HG03135 (cell line): ENCODE results near the gene MRPS15.

Source experiments
- ATAC-seq: cut with Tn5 transposase; IDR thresholded peaks from one replicate; pipeline ENCODE4 v1.9.1; 2021; ENCODE audit warnings: mild to moderate bottlenecking, moderate library complexity; ENCODE audit not compliant: unreplicated experiment

MRPS15 gene

DNA sequence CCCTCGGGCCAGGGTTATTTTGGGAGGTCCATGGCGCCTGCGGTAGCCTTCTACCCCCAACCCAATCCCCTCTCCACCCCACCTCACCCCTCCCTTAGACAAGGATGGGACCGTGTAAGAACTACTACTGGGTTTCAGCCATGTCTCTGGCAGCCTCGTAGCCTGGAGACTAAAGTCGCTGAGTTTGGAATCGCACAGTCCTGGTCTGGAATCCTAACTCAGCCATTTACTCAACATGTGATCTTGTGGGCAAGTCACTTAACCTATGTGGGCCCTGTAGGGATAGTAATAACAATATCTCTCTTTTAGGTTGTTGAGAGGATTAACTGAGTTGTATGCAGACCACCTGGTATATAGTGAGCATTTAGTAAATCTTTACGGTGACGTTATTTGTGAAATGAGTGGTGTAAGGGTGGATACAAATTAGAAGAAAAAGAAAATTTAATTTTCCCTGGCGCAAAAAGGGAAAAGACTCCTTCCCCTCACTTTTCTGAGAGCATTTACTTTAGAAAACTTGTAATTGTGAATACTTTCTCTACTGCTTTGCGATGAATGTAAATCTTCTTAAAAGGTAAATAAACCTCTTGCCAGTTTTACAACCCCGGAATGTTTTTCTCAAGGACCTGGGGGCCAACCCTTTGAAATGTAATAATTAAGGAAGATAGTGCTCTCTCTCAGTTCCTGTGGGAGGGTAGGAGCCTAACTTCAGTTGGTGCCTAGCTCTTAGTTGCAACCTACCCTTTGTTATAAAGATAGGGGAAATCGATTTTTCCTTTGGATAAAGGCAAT lies 615 bp upstream of the MRPS15 start:
- ATAC-seq, result peak; percentile 30

DNA sequence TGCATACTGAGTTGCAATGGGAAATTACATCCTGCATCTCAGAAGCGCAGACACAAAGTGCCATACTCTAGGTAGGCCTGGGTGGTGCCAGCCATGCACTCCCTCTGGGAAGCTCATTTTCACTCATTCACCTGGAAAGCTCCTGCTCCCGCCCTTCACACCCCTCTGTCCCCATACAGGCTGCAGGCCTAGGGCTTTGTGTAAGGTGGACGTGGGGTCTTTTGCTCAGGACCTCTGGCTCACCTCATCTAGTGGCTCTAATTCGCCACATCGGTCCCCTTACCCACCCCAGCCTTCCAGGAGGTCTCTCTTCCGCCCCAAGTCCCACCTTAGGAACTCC lies 751 bp downstream of the MRPS15 start:
- ATAC-seq, result no peak

DNA sequence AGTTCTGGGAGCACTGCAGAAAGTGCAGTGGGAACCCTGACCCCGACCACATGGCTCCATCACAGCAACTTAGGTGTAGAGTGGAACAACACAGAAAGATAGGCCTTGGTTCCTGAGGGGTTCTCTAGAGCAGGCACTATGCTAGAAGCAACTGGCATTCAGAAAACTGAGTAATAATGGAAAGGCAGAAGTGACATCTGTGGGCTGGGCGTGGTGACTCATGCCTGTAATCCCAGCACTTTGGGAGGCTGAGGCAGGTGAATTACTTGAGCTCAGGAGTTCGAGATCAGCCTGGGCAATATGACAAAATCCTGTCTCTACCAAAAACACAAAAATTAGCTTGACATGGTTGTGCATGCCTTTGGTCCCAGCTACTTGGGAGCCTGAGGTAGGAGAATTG lies 5.3 kb downstream of the MRPS15 start:
- ATAC-seq, result no peak

DNA sequence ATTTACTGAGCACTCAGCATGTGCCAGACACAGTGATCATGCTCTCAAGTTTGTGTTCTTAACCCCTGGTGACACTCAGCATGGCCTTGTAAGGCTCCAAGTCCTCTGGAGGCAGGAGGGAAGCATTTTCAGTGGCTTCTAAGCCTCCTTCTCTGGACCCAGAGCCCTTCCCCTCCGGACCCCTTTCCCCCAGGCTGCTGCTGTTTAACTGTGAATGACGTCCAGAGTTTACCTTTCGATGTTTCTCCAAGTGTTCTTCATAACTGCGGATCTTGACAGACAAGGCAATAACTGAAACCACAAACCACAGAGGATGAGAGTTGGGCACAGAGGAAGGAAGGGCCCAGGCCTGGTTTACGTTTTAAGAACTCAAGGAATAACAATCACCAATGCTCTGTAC lies 6.5 kb downstream of the MRPS15 start:
- ATAC-seq, result no peak

DNA sequence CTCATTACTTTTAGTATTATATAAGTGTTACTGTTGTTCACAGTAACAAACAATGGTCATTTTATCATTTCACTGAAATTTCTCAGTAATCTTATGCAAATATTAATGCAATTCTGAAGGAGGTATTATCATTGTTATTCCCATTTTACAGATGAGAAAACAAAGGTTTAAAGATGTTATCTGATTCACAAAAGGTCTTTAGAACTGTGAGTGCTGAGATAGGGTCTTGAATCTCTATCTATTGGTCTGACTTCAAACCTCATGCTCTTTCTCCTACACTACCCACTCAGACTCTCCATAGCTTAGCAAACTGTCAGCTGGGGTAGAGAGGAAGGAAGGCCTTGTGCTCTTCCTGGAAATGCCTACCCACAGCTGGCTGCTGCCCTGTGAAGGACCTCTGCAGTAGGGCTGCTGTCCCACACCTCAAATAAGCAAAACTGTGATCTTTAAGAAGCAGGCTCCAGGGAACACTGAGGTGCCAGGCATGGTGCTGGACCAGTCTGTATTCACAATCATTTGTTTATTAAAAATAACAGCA lies 7.7 kb downstream of the MRPS15 start:
- ATAC-seq, result no peak

DNA sequence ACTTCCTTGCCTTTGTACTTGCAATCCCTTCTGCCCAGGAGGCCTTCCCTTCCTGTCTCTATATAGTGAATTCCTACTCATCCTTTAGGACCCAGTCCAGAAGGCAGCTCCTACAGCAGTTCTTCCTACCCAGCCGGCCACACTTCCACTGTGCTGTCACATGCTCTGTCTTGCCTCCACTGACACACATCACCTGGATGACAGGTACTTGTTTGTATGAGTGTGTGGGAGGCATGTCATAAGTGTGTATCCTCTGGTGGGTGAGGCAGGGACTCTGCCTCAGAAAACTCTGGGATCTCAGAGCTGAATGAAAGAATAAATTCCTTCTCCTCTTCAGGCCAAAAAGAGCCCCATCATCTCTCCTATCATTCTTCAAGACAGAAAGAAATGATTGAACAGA lies 8.8 kb downstream of the MRPS15 start:
- no peak for ATAC-seq

DNA sequence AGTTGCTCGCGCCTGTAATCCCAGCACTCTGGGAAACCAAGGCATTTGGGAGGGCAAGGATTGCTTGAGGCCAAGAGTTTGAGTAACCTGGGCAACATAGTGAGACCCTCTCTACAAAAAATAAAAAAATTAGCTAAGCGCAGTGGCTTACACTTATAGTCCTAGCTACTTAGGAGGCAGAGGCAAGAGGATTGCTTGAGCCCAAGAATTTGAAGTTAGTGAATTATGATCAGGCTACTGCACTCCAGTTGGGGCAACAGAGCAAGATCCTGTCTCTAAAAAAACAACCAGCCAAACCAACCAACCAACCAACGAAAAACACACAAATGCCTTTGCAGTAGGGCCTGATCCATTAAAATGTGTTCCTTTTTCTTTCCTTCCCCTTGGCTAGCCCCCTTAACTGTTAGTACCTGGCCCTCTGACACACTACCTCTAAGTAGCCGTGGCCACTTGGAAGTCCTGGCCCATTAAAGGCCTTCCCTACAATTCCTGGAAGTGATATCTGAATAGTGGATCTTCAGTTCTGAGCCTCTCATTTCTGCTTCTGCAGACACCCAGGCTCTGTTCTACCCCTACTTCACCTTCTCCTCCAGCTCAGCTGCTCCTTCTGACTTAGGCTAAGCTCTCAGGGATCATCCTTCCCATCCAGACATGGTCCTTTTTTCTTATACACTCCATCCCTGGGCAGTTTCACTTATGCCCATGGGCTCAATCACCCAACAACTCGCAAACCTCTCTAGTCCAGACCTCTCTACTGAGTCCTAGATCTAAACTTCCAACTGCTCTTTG lies 10.4 kb downstream of the MRPS15 start:
- no peak for ATAC-seq

DNA sequence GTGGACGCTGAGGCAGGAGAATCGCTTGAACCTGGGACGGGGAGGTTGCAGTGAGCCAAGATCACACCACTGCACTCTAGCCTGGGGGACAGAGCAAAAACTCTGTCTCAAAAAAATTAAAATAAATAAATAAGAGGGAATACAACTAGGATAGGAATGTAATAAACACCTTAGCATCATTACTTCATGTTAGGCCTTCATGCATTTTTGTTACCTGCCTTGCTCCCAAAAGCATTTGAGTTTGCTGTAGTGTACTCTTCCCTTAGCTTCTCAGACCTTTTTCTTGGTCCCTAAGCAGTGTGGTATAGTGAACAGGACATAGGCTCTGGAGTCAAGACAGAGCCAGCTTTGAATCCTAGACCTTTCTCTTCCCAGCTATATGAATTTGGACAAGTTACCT lies 11.1 kb downstream of the MRPS15 start:
- ATAC-seq, result no peak

DNA sequence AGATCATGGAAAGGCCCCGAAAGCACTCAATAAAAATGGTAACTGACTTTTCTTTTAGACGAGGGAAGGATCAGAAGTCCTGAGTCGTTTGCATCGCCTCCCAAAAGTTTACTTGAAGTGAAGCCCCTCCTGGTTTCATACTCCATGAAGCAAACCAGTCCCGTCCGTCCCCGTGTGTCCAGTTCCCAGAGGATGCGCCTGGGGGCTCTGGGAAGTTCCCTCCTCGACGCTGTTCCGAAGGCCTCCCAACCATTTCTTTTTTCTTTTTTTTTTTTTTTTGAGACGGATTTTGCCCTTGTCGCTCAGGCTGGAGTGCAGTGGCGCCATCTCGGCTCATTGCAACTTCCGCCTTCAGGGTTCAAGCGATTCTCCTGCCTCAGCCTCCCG lies 13.3 kb downstream of the MRPS15 start:
- ATAC-seq, result no peak

DNA sequence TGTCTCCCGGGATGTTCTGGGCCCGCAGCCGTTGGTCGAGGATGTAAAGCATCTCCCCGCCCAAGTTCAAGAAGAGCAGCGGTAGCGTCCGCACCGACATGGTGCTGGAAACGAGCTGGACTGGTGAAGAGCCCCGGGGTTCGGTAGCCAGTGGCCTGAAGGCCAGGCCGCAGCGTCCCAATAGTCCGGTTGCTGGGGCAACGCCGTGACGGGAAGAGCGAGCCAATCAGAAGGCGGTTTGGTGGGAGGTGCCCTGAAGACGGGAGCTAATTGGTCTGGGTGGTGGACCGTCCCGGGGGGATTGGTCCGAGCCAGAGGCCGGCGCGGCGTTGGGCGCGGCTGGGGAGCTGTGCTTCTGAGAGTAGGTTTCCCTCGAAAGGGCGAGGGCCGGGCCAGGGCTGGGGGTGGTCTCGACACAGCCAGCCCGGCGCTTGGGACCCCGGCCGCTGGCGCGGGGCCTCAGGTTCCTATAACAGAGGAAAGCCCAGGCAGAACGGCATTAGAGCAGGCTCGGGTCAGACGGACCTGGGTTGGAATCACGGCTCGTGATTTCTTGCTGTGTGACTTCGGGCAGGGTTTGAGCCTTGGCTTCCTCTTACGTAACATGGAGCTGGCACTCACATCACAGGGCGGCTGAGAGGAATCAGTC lies 13.8 kb downstream of the MRPS15 start, which contains the start of gene OSCP1:
Gene OSCP1, minus strand, starts transcription at position 182 of the 649 bp plus-strand sequence. Its CDS starts 82 bp downstream, at position 100.
- ATAC-seq, result peak; percentile 97

DNA sequence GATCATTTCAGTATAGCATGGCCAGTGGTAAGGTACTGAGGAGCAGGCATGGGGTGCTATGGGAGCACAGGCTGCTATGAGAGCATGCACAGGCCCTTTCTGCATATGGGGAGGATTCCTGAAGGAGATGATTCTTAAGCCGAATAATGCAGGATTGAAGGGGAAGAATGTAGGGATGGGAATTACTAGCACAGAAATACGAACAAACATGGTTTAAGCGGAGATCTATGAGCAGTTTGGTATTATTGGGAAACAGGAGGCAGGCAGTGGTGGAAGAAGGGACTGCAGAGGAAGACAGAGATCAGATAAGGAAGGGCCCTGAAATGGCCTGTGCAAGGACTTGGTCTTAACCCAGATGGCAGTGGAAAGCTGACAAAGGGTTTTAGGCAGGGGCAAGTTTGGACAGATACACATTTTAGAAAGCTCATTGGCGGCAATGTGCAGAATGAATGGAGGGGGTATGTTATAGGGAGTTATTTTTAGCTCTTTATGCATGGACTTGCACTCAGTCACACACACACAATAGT lies 15.6 kb downstream of the MRPS15 start:
- ATAC-seq, result no peak

DNA sequence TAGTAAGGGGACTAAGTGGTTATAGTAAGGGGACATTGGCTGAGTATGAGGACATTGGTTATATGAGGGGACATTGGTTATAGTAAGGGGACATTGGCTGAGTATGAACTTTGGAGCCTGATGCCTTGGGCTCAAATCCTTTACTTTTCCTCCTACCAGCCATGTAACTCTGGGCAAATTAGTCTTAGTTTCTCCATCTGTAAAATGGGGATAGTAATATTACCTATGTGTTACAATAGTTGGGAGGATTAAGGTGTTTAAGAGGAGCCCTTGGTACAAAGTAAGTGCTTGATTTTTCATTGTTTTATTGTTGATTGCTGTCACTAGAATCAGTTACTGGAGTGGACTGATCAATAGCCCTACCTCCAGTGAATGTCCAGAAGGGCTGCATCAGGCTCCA lies 16.7 kb downstream of the MRPS15 start:
- no peak for ATAC-seq

DNA sequence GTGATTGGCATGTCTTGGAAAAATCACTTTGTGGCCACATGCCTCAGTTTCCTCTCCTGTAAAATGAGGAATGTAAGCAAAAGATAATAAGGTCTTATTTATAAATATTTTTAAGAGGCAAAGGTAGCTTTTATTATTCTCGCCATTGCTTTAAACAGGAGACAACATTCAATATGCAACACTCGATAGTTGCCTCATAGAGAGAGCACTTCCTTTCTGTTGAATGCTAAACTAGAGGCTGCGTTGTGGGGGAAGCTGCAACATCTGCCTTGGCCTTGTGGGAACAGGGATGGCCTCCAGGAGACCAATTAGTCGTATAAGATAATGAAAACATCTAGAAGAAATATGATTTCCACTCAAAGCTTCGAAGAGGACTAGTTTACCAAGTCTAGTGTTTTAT lies 17.4 kb downstream of the MRPS15 start:
- ATAC-seq, result no peak

DNA sequence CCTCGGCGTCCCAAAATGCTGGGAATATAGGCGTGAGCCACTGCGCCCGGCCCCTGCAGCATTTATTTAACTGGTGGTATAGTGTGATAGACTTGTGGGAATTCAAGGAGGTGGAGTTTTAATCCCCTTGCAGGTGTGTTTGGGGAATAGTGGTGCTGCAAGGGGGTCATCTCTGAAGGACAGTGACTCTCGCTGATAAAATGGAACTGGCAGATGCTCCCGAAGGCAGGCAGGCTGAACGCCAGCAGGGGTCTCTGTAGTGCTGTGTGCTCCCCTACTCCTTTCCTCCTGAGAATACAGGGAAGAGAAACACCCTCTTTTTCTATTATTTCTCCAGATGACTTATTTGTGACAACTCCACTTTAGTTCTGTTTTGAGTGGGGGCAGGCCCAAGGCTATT lies 17.9 kb downstream of the MRPS15 start:
- ATAC-seq, result no peak

DNA sequence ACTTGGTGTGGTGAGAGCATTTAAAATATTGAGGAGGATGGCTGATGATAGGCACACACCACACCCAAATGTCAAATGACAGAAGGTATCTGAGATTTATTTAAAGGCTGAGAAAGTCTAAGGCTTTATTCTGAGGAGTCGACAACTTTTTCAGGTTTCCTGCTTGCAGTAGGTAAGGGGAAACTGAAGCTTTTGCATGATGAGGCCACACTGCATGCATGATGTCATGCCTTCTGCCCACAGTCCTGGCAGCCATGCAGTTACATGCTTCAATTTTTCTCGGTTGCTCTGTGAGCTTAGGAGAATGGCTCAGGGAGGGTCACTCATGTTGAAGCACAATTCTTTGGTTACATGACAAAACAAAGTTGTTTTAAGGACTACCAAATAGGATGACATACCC lies 20.9 kb downstream of the MRPS15 start:
- ATAC-seq, result no peak

DNA sequence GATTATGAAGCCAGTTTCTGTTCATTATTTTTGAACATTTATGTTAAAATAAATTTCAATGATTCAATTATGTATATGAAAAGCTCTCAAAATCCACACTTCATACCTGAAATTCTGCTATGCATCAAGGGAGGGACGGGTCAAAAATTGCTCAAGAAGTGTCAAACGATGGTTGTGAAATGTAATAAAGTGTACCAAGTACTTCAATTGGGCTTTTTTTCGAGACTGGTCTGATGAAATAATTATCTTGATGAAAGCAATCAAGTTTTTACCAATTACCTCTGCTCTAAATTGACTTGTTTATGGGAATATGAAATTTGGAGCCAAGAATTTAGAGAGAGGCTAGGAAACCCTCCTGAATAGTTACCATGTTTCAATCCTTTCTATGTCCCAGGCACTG lies 21.8 kb downstream of the MRPS15 start:
- ATAC-seq, result no peak

DNA sequence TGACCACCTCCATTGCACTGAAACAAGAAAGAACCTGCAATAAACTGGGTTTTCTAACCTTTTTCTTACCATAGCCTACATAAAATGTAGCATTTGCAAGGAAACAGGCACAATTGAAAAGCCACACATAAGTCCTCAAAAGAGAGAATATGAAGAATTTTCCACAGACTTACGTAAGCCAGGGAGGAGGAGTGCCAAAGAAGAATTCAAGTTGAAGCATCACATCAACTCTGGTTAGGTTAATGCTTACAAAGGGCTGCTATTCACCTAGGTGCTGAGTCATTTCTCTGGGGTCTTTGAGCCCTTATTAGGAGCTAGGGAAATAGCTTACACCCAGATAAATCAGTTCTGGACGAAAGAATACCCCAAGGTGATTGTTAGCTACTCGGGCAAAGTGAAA lies 23.5 kb downstream of the MRPS15 start:
- ATAC-seq, result no peak

DNA sequence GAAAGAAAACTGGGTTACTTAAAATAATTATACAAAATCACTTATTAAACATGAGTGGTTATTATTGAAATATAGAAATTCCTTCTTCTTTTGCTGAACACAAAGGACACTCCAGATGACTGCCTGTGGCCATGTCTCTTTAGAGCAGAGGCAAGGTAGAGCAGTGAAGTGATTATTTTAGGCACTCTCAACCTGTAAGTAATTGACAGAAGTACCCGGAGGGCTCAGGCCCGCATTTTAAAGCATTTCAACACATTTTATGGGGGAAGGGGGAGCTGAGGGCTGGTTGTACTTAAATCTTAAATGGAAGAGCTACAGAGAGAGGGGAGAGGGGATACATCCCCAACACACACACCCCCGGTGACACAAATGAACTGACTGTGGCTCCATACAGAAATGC lies 24.1 kb downstream of the MRPS15 start:
- no peak for ATAC-seq

DNA sequence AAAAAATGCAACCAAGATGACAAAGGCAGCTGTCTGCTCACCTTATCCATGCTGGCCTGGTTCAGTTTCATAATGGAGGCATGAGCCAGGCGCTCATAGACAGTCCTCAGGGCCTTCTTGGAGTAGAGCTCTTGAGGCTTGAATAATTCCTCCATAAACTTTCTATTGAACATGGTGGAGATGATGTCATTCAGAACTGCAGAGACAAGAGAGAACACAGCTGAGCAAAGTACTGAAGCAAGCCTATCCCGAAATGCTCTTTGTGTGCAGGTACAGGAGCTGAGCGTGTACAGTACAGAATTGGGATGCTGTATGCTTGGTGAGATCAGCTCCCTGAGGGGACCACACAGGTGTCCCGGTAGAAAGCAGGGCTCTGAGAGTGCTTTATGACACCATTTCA lies 25.5 kb downstream of the MRPS15 start:
- no peak for ATAC-seq

DNA sequence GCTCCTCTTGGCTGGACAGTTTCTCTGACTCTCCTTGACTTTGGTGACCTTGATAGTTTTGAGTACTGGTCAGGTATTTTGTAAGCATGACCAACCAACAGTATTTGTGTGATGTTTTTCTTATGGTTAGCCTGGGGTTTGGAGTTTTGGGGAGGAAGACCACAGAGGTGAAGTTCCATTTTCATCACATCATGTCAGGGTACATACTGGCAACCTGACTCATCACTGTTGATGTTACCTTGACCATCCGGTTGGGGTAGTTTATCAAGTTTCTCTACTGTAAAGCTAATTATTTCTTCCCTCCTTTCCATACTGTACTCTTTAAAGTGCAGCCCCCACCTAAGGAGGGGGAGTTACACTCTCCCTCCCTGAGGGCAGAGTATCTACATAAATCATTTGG lies 27.4 kb downstream of the MRPS15 start:
- ATAC-seq, result no peak

DNA sequence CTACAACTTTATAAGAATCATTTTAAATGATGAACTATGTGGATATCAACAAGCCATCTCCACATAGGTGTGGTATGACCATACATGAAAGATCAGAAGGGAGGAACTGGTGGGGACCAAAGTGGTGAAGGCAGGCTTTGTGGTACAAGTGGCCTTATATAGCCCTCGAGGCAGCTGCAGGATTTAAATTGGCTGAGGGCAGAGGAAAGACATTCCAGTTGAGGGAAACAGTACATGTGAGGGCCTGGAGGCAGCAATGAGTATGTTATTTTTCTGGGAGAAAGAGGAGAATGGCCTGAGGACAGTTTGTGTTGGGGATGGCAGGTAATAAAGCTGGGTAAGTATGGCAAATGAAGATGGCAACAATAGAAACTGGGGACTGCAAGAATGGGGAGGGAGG lies 31.1 kb downstream of the MRPS15 start:
- no peak for ATAC-seq
